Neural cell (in vitro differentiated cells): ENCODE measurements around the gene IL23R. TPM values are rescaled to one million over a fixed set of nuclear protein-coding genes. Genes with fewer than 3 reads are reported as not detected.

ENCODE experiments used
- H2AFZ ChIP-seq: fragments of 200-600, 300-800 bp; sonication (generic), shearing (Covaris generic); 2 replicates; pipeline ENCODE4 v1.6.0; 2014; ENCODE audit warnings: low read depth, mild to moderate bottlenecking, antibody characterized with exemption, low read length, moderate library complexity
- H3F3A ChIP-seq: fragments of 200-600 bp; shearing (Covaris generic); 2 replicates; pipeline ENCODE4 v1.6.1; 2016; ENCODE audit warnings: mild to moderate bottlenecking, moderate library complexity, mixed read lengths, antibody characterized with exemption, low read length; ENCODE audit not compliant: insufficient read depth, poor library complexity, severe bottlenecking
- H3K27ac ChIP-seq: fragments of 200-600, 300-800 bp; sonication (generic), shearing (Covaris generic); 2 replicates; pipeline ENCODE4 v1.5.1; 2014; ENCODE audit warnings: mild to moderate bottlenecking, low read length, moderate library complexity
- H3K27me3 ChIP-seq: fragments of 300-800, 200-600 bp; sonication (generic), shearing (Covaris generic); 2 replicates; pipeline ENCODE4 v1.6.0; 2014; ENCODE audit warnings: mild to moderate bottlenecking, low read depth, low read length, moderate library complexity; ENCODE audit not compliant: insufficient read depth
- H3K36me3 ChIP-seq: fragments of 300-800, 200-600 bp; sonication (generic), shearing (Covaris generic); 2 replicates; pipeline ENCODE4 v1.5.1; 2014; ENCODE audit warnings: mild to moderate bottlenecking, antibody characterized with exemption, low read length, moderate library complexity; ENCODE audit not compliant: insufficient read depth
- H3K4me2 ChIP-seq: fragments of 300-800, 200-600 bp; sonication (generic), shearing (Covaris generic); 2 replicates; pipeline ENCODE4 v1.6.0; 2014; ENCODE audit warnings: mild to moderate bottlenecking, low read length
- H3K4me3 ChIP-seq: fragments of 300-800, 200-600 bp; sonication (generic), shearing (Covaris generic); 2 replicates; pipeline ENCODE4 v1.5.1; 2014; ENCODE audit warnings: mild to moderate bottlenecking, low read length, moderate library complexity
- H3K79me2 ChIP-seq: fragments of 200-600 bp; shearing (Covaris generic); replicated peaks from 2 replicates; pipeline ENCODE4 v1.6.0; 2014; ENCODE audit warnings: mild to moderate bottlenecking, low read length, moderate library complexity; ENCODE audit not compliant: insufficient read depth
- H3K9ac ChIP-seq: fragments of 300-800, 200-600 bp; sonication (generic), shearing (Covaris generic); 2 replicates; pipeline ENCODE4 v1.6.1; 2016; ENCODE audit warnings: mild to moderate bottlenecking, low read length, mixed read lengths
- H3K9me2 ChIP-seq: fragments of 200-600 bp; shearing (Covaris generic); 2 replicates; pipeline ENCODE4 v1.6.1; 2016; ENCODE audit warnings: mild to moderate bottlenecking, low read length, mixed read lengths; ENCODE audit not compliant: insufficient read depth
- H3K9me3 ChIP-seq: fragments of 200-600, 300-800 bp; sonication (generic), shearing (Covaris generic); 2 replicates; pipeline ENCODE4 v1.6.1; 2016; ENCODE audit warnings: mild to moderate bottlenecking, mixed run types, low read length, moderate library complexity, mixed read lengths
- H4K20me1 ChIP-seq: fragments of 200-600 bp; shearing (Covaris generic); 2 replicates; pipeline ENCODE4 v1.6.1; 2016; ENCODE audit warnings: mild to moderate bottlenecking, mixed run types; ENCODE audit not compliant: insufficient read depth
- CTCF ChIP-seq: fragments of 450-650 bp; IDR thresholded peaks from 2 replicates; pipeline ENCODE4 v1.5.1; 2014; ENCODE audit warnings: antibody characterized with exemption, mild to moderate bottlenecking, moderate library complexity; ENCODE audit not compliant: poor library complexity, severe bottlenecking
- EP300 ChIP-seq: fragments of 450-650 bp; conservative IDR thresholded peaks from 2 replicates; pipeline ENCODE4 v1.6.1; 2014; ENCODE audit warnings: antibody characterized with exemption, mild to moderate bottlenecking, moderate library complexity; ENCODE audit not compliant: poor library complexity, severe bottlenecking
- EZH2 ChIP-seq: fragments of 200-600, 300-800 bp; shearing (Covaris generic), sonication (generic); IDR thresholded peaks from 2 replicates; pipeline ENCODE4 v1.6.1; 2014; ENCODE audit warnings: antibody characterized with exemption, low read length, borderline replicate concordance, mild to moderate bottlenecking; ENCODE audit not compliant: insufficient read depth, poor library complexity, severe bottlenecking
- MXI1 ChIP-seq: fragments of 450-650 bp; conservative IDR thresholded peaks from 2 replicates; pipeline ENCODE4 v1.6.1; 2014; ENCODE audit warnings: antibody characterized with exemption, mild to moderate bottlenecking; ENCODE audit not compliant: poor library complexity, severe bottlenecking
- POLR2AphosphoS5 ChIP-seq: IDR thresholded peaks from 2 replicates; pipeline ENCODE4 v1.6.1; 2012
- RAD21 ChIP-seq: fragments of 450-650 bp; conservative IDR thresholded peaks from 2 replicates; pipeline ENCODE4 v1.6.1; 2014; ENCODE audit warnings: antibody characterized with exemption, mild to moderate bottlenecking, moderate library complexity
- SMC3 ChIP-seq: fragments of 450-650 bp; conservative IDR thresholded peaks from 2 replicates; pipeline ENCODE4 v1.6.1; 2014; ENCODE audit warnings: antibody characterized with exemption, mild to moderate bottlenecking, moderate library complexity; ENCODE audit not compliant: poor library complexity
- TAF1 ChIP-seq: IDR thresholded peaks from 2 replicates; pipeline ENCODE4 v1.6.1; 2012; ENCODE audit warnings: low read depth
- polyA plus RNA-seq: library from polyadenylated mRNA; depleted of rRNA; stranded (reverse); fragments of >200 nt; gene quantifications from 2 replicates; pipeline ENCODE4 v1.2.3, GENCODE V29; 2014
- TF ChIP-seq, protein P1 (sequence below): IDR thresholded peaks from 2 replicates; pipeline ENCODE4 v1.6.1; 2012; ENCODE audit warnings: borderline replicate concordance

IL23R gene
- polyA plus RNA-seq, 1 donor from 2014 or later = not detected

DNA sequence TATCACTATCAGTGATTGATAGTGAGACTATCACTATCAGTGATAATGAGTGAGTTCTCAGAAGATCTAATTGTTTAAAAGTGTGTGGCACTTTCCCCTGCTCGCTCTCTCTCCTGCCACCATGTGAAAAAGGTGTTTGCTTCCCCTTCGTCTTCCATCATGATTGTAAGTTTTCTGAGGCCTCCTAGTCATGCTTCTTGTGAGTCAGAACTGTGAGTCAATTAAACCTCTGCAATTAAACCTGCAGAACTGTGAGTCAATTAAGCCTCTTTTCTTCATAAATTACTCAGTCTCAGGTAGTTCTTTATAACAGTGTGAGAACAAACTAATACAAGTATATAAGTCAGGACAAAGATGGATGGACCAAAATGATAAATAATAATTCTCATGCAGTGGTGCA, 7.0 kb upstream of the IL23R start:
- Histone ChIP-seq H3K9me3 (no peaks in the 10 kb centered on the region), H3K4me3 (no peak overlapping the region), H3K9ac (no peak overlapping the region), H2AFZ (no peak overlapping the region), H3K79me2 (no peaks in the 10 kb centered on the region), H4K20me1 (no peaks in the 10 kb centered on the region), H3K27ac (no peak overlapping the region), H3K27me3 (no peaks in the 10 kb centered on the region), H3F3A (no peaks in the 10 kb centered on the region), H3K4me2 (no peak overlapping the region), H3K9me2 (no peaks in the 10 kb centered on the region), H3K36me3 (no peaks in the 10 kb centered on the region)
- TF ChIP-seq, protein P1, sequence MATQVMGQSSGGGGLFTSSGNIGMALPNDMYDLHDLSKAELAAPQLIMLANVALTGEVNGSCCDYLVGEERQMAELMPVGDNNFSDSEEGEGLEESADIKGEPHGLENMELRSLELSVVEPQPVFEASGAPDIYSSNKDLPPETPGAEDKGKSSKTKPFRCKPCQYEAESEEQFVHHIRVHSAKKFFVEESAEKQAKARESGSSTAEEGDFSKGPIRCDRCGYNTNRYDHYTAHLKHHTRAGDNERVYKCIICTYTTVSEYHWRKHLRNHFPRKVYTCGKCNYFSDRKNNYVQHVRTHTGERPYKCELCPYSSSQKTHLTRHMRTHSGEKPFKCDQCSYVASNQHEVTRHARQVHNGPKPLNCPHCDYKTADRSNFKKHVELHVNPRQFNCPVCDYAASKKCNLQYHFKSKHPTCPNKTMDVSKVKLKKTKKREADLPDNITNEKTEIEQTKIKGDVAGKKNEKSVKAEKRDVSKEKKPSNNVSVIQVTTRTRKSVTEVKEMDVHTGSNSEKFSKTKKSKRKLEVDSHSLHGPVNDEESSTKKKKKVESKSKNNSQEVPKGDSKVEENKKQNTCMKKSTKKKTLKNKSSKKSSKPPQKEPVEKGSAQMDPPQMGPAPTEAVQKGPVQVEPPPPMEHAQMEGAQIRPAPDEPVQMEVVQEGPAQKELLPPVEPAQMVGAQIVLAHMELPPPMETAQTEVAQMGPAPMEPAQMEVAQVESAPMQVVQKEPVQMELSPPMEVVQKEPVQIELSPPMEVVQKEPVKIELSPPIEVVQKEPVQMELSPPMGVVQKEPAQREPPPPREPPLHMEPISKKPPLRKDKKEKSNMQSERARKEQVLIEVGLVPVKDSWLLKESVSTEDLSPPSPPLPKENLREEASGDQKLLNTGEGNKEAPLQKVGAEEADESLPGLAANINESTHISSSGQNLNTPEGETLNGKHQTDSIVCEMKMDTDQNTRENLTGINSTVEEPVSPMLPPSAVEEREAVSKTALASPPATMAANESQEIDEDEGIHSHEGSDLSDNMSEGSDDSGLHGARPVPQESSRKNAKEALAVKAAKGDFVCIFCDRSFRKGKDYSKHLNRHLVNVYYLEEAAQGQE = no peak
- TF ChIP-seq POLR2AphosphoS5 = no peak
- no peak for TF ChIP-seq SMC3
- TF ChIP-seq MXI1 = no peak
- no peak for TF ChIP-seq TAF1
- TF ChIP-seq CTCF = no peak
- no peak for TF ChIP-seq EP300
- no peak for TF ChIP-seq EZH2
- TF ChIP-seq RAD21 = no peak

DNA sequence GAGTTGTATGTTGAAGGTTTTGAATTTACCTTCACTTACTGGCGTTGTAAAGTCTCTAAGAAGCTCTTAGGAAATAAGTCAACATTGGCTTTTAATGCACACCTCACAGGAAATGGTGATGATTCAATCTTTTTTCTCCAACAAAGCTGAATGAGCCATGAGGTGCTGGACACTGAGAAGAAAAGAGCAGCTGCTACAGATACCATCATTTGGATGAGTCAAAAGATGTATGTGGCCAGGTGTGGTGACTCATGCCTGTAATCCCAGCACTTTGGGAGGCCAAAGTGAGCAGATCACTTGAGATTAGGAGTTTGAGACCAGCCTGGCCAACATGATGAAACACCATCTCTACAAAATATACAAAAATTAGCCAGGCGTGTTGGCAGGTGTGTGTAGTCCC, 3.3 kb upstream of the IL23R start:
- no peaks in the 10 kb centered on the region for H3K36me3 ChIP-seq
- no peak overlapping the region for H3K9ac ChIP-seq
- no peak overlapping the region for H2AFZ ChIP-seq
- H3K4me3 ChIP-seq = no peak overlapping the region
- H3K4me2 ChIP-seq = no peak overlapping the region
- no peaks in the 10 kb centered on the region for H4K20me1 ChIP-seq
- no peaks in the 10 kb centered on the region for H3F3A ChIP-seq
- H3K27me3 ChIP-seq = no peaks in the 10 kb centered on the region
- no peak overlapping the region for H3K27ac ChIP-seq
- no peaks in the 10 kb centered on the region for H3K79me2 ChIP-seq
- TF ChIP-seq CTCF (no peak), SMC3 (no peak), RAD21 (no peak), POLR2AphosphoS5 (no peak), TAF1 (no peak)
- TF ChIP-seq, protein P1 = no peak
- no peaks in the 10 kb centered on the region for H3K9me2 ChIP-seq
- no peaks in the 10 kb centered on the region for H3K9me3 ChIP-seq
